GM12878 (cell line): Measurements from ENCODE around the gene CCDC150. TPM values are rescaled to one million over a fixed set of nuclear protein-coding genes. Genes with fewer than 3 reads are reported as not detected.

Experiments
- ATAC-seq: fragments of 200-7000 bp; cut with Tn5 transposase; 3 replicates; pipeline ENCODE4 v1.9.1; 2020; ENCODE audit warnings: mild to moderate bottlenecking, moderate library complexity
- BruUV-seq: library from RNA; stranded (reverse); fragments of 400-500 nt; replicated peaks from 2 replicates; lab custom pipeline; 2021; lab: Mats Ljungman, UMichigan
- CTCF ChIA-PET: fragments of 300-600 bp; sonication (Branson Sonifier 250); formaldehyde crosslinking; extraction: SDS; loops from one replicate; lab custom pipeline; 2021; ENCODE audit warnings: inconsistent platforms; lab: Yijun Ruan, JAX
- POLR2A ChIA-PET: fragments of 350-600 bp; formaldehyde crosslinking; extraction: SDS; loops from one replicate; lab custom pipeline; 2021; ENCODE audit warnings: inconsistent platforms; lab: Charles Lee
- RAD21 ChIA-PET: fragments of 300-600 bp; sonication (Branson Sonifier 250); formaldehyde crosslinking; loops from one replicate; lab custom pipeline; 2023; ENCODE audit warnings: antibody characterized with exemption; ENCODE audit not compliant: unreplicated experiment; lab: Charles Lee
- SMC1A ChIA-PET: fragments of 300-600 bp; sonication (Branson Sonifier 250); formaldehyde crosslinking; loops from one replicate; lab custom pipeline; 2023; ENCODE audit not compliant: unreplicated experiment, uncharacterized antibody; lab: Charles Lee
- DNase-seq: peaks from one replicate; pipeline ENCODE4 v3.0.0-alpha.2; 2011; ENCODE audit warnings: low read depth, low spot score
- FAIRE-seq: peaks from 3 replicates; lab custom pipeline; 2011; peaks lifted over from hg19 to GRCh38; lab: Jason Lieb, UNC
- H2AFZ ChIP-seq: 2 replicates; pipeline ENCODE4 v1.6.0; 2011; ENCODE audit warnings: low read depth, low read length, control low read depth; ENCODE audit not compliant: control insufficient read depth
- H3K27ac ChIP-seq: 2 replicates; pipeline ENCODE4 v1.5.1; 2011; ENCODE audit warnings: control low read depth; ENCODE audit not compliant: control insufficient read depth, insufficient read depth
- H3K27me3 ChIP-seq, 2 experiments: replicated peaks in 1 of 2; 2 replicates each; pipeline versions ENCODE4 v1.6.0 to v1.6.1; 2011; ENCODE audit warnings: low read length in 1 of 2; ENCODE audit not compliant: control insufficient read depth in 2 of 2, insufficient read depth in 2 of 2
- H3K36me3 ChIP-seq, 2 experiments: 2 replicates each; pipeline ENCODE4 v1.5.1; 2011; ENCODE audit warnings: low read length in 1 of 2; ENCODE audit not compliant: control insufficient read depth in 2 of 2, insufficient read depth in 2 of 2
- H3K4me1 ChIP-seq: 2 replicates; pipeline ENCODE4 v1.6.1; 2011; ENCODE audit warnings: mild to moderate bottlenecking, low read length, moderate library complexity, mixed read lengths; ENCODE audit not compliant: control insufficient read depth, insufficient read depth
- H3K4me2 ChIP-seq: 2 replicates; pipeline ENCODE4 v1.6.0; 2011; ENCODE audit warnings: control low read depth; ENCODE audit not compliant: control insufficient read depth, insufficient read depth
- H3K4me3 ChIP-seq: fragments of 200-600 bp; sonication (generic); 2 replicates; pipeline ENCODE4 v1.5.1; 2016
- H3K79me2 ChIP-seq: 2 replicates; pipeline ENCODE4 v1.6.0; 2011; ENCODE audit warnings: low read length; ENCODE audit not compliant: control insufficient read depth, insufficient read depth
- H3K9ac ChIP-seq: 2 replicates; pipeline ENCODE4 v1.8.0; 2011; ENCODE audit warnings: low read length, control low read depth, mixed read lengths; ENCODE audit not compliant: control insufficient read depth, insufficient read depth
- H3K9me3 ChIP-seq: replicated peaks from 3 replicates; pipeline ENCODE4 v1.5.1; 2011; ENCODE audit warnings: mild to moderate bottlenecking, low read length; ENCODE audit not compliant: control insufficient read depth, insufficient read depth
- H4K20me1 ChIP-seq: 2 replicates; pipeline ENCODE4 v1.6.0; 2011; ENCODE audit not compliant: control insufficient read depth, insufficient read depth
- CBFB ChIP-seq: IDR thresholded peaks from 2 replicates; pipeline ENCODE4 v1.6.1; 2016; ENCODE audit warnings: antibody characterized with exemption, low read depth
- E2F8 ChIP-seq: fragments of 450-650 bp; IDR thresholded peaks from 2 replicates; pipeline ENCODE4 v1.6.1; 2018; ENCODE audit warnings: mild to moderate bottlenecking, low read depth, moderate library complexity; ENCODE audit not compliant: partially characterized antibody
- EGR1 ChIP-seq, 2 experiments: IDR thresholded peaks; 1 replicate in 1 of 2; 2 replicates in 1 of 2; pipeline ENCODE4 v1.6.1; 2011 to 2012; ENCODE audit warnings: low read depth in 2 of 2, low read length in 2 of 2, borderline replicate concordance in 1 of 2, mild to moderate bottlenecking in 1 of 2, moderate library complexity in 1 of 2
- EP300 ChIP-seq, 2 experiments: fragments of 150-350 bp in 1 of 2; IDR thresholded peaks; 2 replicates each; pipeline ENCODE4 v1.6.1; 2011 to 2012; ENCODE audit warnings: low read depth in 2 of 2, low read length in 2 of 2, borderline replicate concordance in 1 of 2, improper control_type of control experiment in 1 of 2, inconsistent platforms in 1 of 2; ENCODE audit not compliant: control insufficient read depth in 1 of 2
- NFYB ChIP-seq: IDR thresholded peaks from 2 replicates; pipeline ENCODE4 v1.6.1; 2011; ENCODE audit warnings: low read depth, mild to moderate bottlenecking, low read length, improper control_type of control experiment, moderate library complexity; ENCODE audit not compliant: insufficient read depth
- NR2C2 ChIP-seq: IDR thresholded peaks from 2 replicates; pipeline ENCODE4 v1.6.1; 2011; ENCODE audit warnings: borderline replicate concordance, low read depth; ENCODE audit not compliant: control insufficient read depth, insufficient read length
- PBX3 ChIP-seq: IDR thresholded peaks from 2 replicates; pipeline ENCODE4 v1.6.1; 2011; ENCODE audit warnings: mild to moderate bottlenecking, low read depth, low read length, moderate library complexity; ENCODE audit not compliant: insufficient replicate concordance
- PML ChIP-seq: IDR thresholded peaks from 2 replicates; pipeline ENCODE4 v1.6.1; 2012; ENCODE audit warnings: low read length, inconsistent platforms
- POLR2A ChIP-seq: IDR thresholded peaks from 2 replicates; pipeline ENCODE4 v1.6.1; 2011; ENCODE audit warnings: low read depth, mild to moderate bottlenecking, low read length
- POU2F2 ChIP-seq: IDR thresholded peaks from 3 replicates; pipeline ENCODE4 v1.6.1; 2011; ENCODE audit warnings: low read depth, mild to moderate bottlenecking, low read length, borderline replicate concordance
- RFX5 ChIP-seq: IDR thresholded peaks from 2 replicates; pipeline ENCODE4 v1.6.1; 2011; ENCODE audit warnings: low read depth, low read length, improper control_type of control experiment
- RUNX3 ChIP-seq: IDR thresholded peaks from 2 replicates; pipeline ENCODE4 v1.6.1; 2012; ENCODE audit warnings: low read length, inconsistent platforms
- TCF12 ChIP-seq: IDR thresholded peaks from 2 replicates; pipeline ENCODE4 v1.6.1; 2011; ENCODE audit warnings: low read depth, mild to moderate bottlenecking, low read length
- ZBED1 ChIP-seq: IDR thresholded peaks from 2 replicates; pipeline ENCODE4 v1.6.1; 2016; ENCODE audit warnings: borderline replicate concordance
- ZZZ3 ChIP-seq: IDR thresholded peaks from 2 replicates; pipeline ENCODE4 v1.6.1; 2011; ENCODE audit warnings: low read depth; ENCODE audit not compliant: control insufficient read depth, insufficient read length
- WGBS: methylation state at CpG from one replicate; pipeline ENCODE4 v1.1.6; 2016; ENCODE audit warnings: low lambda C conversion rate; ENCODE audit not compliant: insufficient replicate concordance, insufficient coverage; ENCODE audit errors: missing lambda C conversion rate; 5-methylcytosine and 5-hydroxymethylcytosine counted together
- in situ Hi-C: fragments of 300-500 bp; cut with MboI; formaldehyde crosslinking; loops from 9 replicates; pipeline ENCODE4 v1.14.3; 2018; ENCODE audit warnings: mixed read lengths
- intact Hi-C: fragments of 100-400 bp; cut with micrococcal nuclease; formaldehyde crosslinking; loops from one replicate; pipeline ENCODE4 v1.14.2; 2022; ENCODE audit not compliant: unreplicated experiment
- polyA plus RNA-seq, 11 experiments: library from polyadenylated mRNA; depleted of rRNA in 4 of 11; unstranded in 6 of 11; stranded (reverse) in 5 of 11; fragments of >200 nt; fragmentation: Nextera tagmentation in 4 of 11; fragmentation: Illumina TruSeq in 1 of 11; extraction: Ambion mirVana in 4 of 11; extraction: Trizol in 1 of 11; gene quantifications; 1 replicate in 1 of 11; 2 replicates in 10 of 11; pipeline versions ENCODE4 v1.2.1 to v1.2.3, GENCODE V29; 2011 to 2016; ENCODE audit warnings: inconsistent platforms in 2 of 11, missing spikeins in 2 of 11, low read depth in 1 of 11
- total RNA-seq, 4 experiments: library from RNA; depleted of rRNA in 3 of 4; stranded (reverse); fragments of >200 nt in 3 of 4; fragmentation: Illumina TruSeq in 1 of 4; extraction: Trizol in 1 of 4; gene quantifications; 2 replicates each; pipeline versions ENCODE4 v1.2.1 to v1.2.3, GENCODE V29; 2013 to 2021
- TF ChIP-seq, protein P1 (sequence below): fragments of 150-350 bp; IDR thresholded peaks from 2 replicates; pipeline ENCODE4 v1.6.1; 2014; ENCODE audit warnings: mild to moderate bottlenecking, low read depth, low read length

CCDC150 gene
- total and polyA plus RNA-seq, 10 of the 15 experiments (the other 5 are each of a cell fraction or from before 2014, with no cell fraction given): 11.6 to 27.7 (median 19.6) TPM

DNA sequence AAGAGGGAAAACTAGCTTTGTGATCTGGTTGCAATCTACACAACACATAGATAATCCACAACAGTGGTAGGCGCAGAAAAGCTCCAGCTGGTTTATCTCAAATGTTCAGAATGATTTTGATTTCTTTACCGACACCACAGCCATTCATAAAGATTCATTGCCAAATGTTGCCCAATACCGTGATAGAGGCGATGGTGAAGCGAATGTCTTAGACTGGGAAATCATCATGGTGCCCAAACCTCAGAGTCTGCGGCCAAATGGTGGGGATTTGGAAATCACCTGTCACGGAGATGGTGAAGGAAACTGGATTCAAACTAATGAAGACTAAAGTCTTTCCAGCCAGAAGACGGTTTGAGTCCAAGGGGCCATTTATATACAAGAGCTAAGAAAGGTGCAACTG lies 48.5 kb upstream of the CCDC150 start:
- intact Hi-C loops: no loop called here
- no peak overlapping the region for H3K27ac ChIP-seq
- no peaks in the 10 kb centered on the region for H3K9me3 ChIP-seq
- TF ChIP-seq PML (no peak), RFX5 (no peak), PBX3 (no peak), POU2F2 (no peak), ZBED1 (no peak), NR2C2 (no peak), ZZZ3 (no peak), EP300 (IDR thresholded peaks at IDR 0.05; ENCODE audit: borderline replicate concordance in 1 of 2, control insufficient read depth in 1 of 2, low read depth in 2 of 2, low read length in 2 of 2) (no peak), NFYB (no peak), E2F8 (no peak), POLR2A (no peak), RUNX3 (no peak), EGR1 (IDR thresholded peaks at IDR 0.05; ENCODE audit: borderline replicate concordance in 1 of 2, low read depth in 2 of 2, low read length in 2 of 2) (no peak), CBFB (no peak), TCF12 (no peak)
- TF ChIP-seq, protein P1, sequence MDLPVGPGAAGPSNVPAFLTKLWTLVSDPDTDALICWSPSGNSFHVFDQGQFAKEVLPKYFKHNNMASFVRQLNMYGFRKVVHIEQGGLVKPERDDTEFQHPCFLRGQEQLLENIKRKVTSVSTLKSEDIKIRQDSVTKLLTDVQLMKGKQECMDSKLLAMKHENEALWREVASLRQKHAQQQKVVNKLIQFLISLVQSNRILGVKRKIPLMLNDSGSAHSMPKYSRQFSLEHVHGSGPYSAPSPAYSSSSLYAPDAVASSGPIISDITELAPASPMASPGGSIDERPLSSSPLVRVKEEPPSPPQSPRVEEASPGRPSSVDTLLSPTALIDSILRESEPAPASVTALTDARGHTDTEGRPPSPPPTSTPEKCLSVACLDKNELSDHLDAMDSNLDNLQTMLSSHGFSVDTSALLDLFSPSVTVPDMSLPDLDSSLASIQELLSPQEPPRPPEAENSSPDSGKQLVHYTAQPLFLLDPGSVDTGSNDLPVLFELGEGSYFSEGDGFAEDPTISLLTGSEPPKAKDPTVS: no peak
- FAIRE-seq (no peak), ATAC-seq (no peak), DNase-seq (no peak)
- POLR2A ChIA-PET: no interaction called here
- SMC1A ChIA-PET: no interaction called here
- no peak overlapping the region for H3K9ac ChIP-seq
- no TSS peak for BruUV-seq
- peaks cover 4 to 14% of the 10 kb centered on the region in 2 experiments for H3K27me3 ChIP-seq
- no peak overlapping the region for H3K4me3 ChIP-seq
- no peaks in the 10 kb centered on the region for H3K79me2 ChIP-seq
- H3K4me1 ChIP-seq: peaks cover 4% of the 10 kb centered on the region
- H2AFZ ChIP-seq: no peak overlapping the region
- in situ Hi-C loops: no loop called here
- CTCF ChIA-PET: interaction anchor here (0.9 to 1.6 kb wide), 3 partner anchors 16 to 293 kb away, joined by 3 to 4 read pairs (median 3); no protein-coding TSS in a partner anchor
- H3K4me2 ChIP-seq: no peak overlapping the region
- H4K20me1 ChIP-seq: no peaks in the 10 kb centered on the region
- WGBS: 73% methylated on average over 8 of the region's 8 CpGs
- H3K36me3 ChIP-seq: no peaks in the 10 kb centered on the region
- RAD21 ChIA-PET: no interaction called here
